HL-60/S4 (cell line): ENCODE measurements around the gene IQSEC3.
"Not testable (repeated sequence)": the region's sequence is repeated elsewhere in the genome, so short reads cannot be mapped to it uniquely, and the experiment has no call there.

ENCODE experiments used
- in situ Hi-C: fragments of 300-500 bp; cut with MboI; formaldehyde crosslinking; loops from 2 replicates; pipeline ENCODE4 v1.14.3; 2022; ENCODE audit warnings: low sequenced_read_pairs

The IQSEC3 gene

GRCh38 chr12:66428-66781 lies at the start of gene IQSEC3:
Gene IQSEC3, plus strand, starts transcription at chr12:66767. Its CDS starts 116 bp downstream, at chr12:66883.
- in situ Hi-C loops = not testable (repeated sequence)

- in situ Hi-C loops = not testable (repeated sequence)
Observed at GRCh38 chr12:17370-18340, 48.9 kb upstream of the IQSEC3 start.

GRCh38 chr12:18821-19567 lies 47.6 kb upstream of the IQSEC3 start:
- in situ Hi-C loops = not testable (repeated sequence)

GRCh38 chr12:19906-20305 lies 46.7 kb upstream of the IQSEC3 start:
- in situ Hi-C loops = not testable (repeated sequence)

GRCh38 chr12:20757-21156 lies 45.8 kb upstream of the IQSEC3 start:
- in situ Hi-C loops = no loop called here

- in situ Hi-C loops = no loop called here
Observed at GRCh38 chr12:21301-22189, 45.0 kb upstream of the IQSEC3 start.

- in situ Hi-C loops = no loop called here
Observed at GRCh38 chr12:22190-22529, 44.4 kb upstream of the IQSEC3 start.

GRCh38 chr12:22530-23201 lies 43.9 kb upstream of the IQSEC3 start:
- in situ Hi-C loops = no loop called here

- in situ Hi-C loops = not testable (repeated sequence)
Observed at GRCh38 chr12:27904-28303, 38.7 kb upstream of the IQSEC3 start.

GRCh38 chr12:38775-39174 lies 27.8 kb upstream of the IQSEC3 start:
- in situ Hi-C loops = not testable (repeated sequence)

GRCh38 chr12:39555-40265 lies 26.9 kb upstream of the IQSEC3 start:
- in situ Hi-C loops = not testable (repeated sequence)

- in situ Hi-C loops = not testable (repeated sequence)
Observed at GRCh38 chr12:44352-44751, 22.2 kb upstream of the IQSEC3 start.

- in situ Hi-C loops = not testable (repeated sequence)
Observed at GRCh38 chr12:45235-45990, 21.2 kb upstream of the IQSEC3 start.

GRCh38 chr12:45991-46358 lies 20.6 kb upstream of the IQSEC3 start:
- in situ Hi-C loops = not testable (repeated sequence)

GRCh38 chr12:46542-46941 lies 20.0 kb upstream of the IQSEC3 start:
- in situ Hi-C loops = not testable (repeated sequence)

- in situ Hi-C loops = not testable (repeated sequence)
Observed at GRCh38 chr12:47699-48226, 18.8 kb upstream of the IQSEC3 start.

GRCh38 chr12:49149-49548 lies 17.4 kb upstream of the IQSEC3 start:
- in situ Hi-C loops = not testable (repeated sequence)

GRCh38 chr12:51087-51486 lies 15.5 kb upstream of the IQSEC3 start:
- in situ Hi-C loops = not testable (repeated sequence)

GRCh38 chr12:51962-52361 lies 14.6 kb upstream of the IQSEC3 start:
- in situ Hi-C loops = not testable (repeated sequence)
